Effector CD4-positive, alpha-beta T cell (primary cell): ENCODE data around the gene DPP4.

Experiments used
- DNase-seq: peaks from one replicate; pipeline ENCODE4 v3.0.0-alpha.2; 2020

The DPP4 gene

DNA sequence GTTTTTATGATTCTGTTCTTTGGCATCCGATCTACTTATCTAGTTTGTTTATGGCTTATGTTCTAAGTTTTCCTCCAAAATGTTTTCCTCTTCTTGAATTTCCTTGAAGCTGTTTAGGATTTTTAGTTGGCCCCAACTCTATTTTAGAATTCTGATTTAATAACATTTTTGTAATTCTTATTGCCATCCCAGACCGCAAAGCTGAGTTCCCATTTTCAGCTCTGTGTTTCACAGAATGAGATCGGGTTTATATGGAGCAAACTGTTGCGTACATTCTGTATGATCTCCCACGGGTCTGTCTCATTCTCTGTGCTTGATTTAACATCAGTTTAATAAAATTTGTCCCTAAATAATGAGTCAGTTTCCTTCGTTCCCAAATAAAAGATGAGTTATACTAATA lies 59.3 kb downstream of the DPP4 start:
- no peak for DNase-seq

DNA sequence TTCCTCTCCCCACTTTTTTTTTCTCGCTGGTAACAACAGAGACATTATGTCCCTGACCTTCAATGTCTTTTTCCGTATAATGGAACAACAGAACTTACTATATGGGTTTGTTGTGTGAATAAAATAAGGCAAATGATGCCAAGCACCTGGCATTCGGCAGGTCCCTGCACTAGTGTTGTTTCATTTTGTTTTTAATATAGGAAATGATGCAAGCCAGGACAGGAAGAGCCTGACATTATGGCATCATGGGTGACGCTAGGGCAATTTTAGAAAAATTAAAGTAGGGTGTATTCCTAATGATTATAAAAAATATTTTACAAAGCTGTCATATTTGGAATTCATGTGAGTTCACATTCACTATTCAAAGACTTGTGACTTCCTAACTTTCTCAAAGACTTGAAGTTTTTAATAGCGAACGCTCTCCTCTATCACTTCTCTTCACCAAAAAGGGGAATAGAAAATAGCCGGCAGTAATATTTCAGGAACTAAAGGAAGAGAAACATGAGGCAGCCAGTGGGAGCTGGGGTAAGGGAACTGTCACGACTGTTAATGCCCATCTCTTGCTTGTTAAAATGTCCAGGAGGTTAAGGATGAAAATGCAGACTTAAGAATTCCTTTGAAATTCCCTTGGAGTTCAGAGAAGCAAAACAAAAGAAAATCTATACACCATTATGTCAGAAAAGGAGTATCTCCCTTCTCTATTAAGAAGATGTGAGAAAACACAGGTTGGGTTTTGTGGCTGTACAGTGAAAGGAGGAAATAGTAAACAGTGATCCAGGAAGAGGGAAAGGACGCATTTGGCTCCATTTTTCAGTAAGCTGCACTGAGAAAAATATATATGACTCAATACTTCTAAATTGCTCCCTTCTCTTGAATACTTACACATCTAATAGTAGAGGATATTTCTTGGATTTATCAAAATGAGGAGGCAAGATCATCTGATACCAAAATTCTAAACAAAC lies 60.2 kb downstream of the DPP4 start:
- no peak for DNase-seq

DNA sequence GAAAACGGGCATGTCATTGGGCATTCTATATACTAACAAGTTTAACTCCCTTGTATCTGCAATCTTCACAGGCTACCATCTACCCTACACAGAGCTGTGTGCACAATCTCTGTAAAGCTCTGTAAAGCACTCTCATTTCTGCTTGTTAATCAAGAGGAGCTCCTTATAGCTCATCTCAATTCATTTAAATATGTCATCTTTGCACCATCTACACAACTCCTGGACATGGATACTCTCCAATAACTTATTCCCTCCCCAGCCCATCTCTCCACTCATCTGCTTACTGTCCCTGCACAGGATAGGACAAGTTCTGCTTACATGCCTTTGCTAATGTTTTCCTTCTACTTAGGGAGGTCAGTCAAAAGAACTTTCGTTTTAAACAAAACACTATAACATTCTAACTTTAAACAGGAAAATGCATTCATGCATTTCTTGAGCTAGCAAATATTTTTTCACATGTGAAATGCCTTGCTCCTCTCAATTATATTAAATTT lies 61.4 kb downstream of the DPP4 start:
- no peak for DNase-seq

DNA sequence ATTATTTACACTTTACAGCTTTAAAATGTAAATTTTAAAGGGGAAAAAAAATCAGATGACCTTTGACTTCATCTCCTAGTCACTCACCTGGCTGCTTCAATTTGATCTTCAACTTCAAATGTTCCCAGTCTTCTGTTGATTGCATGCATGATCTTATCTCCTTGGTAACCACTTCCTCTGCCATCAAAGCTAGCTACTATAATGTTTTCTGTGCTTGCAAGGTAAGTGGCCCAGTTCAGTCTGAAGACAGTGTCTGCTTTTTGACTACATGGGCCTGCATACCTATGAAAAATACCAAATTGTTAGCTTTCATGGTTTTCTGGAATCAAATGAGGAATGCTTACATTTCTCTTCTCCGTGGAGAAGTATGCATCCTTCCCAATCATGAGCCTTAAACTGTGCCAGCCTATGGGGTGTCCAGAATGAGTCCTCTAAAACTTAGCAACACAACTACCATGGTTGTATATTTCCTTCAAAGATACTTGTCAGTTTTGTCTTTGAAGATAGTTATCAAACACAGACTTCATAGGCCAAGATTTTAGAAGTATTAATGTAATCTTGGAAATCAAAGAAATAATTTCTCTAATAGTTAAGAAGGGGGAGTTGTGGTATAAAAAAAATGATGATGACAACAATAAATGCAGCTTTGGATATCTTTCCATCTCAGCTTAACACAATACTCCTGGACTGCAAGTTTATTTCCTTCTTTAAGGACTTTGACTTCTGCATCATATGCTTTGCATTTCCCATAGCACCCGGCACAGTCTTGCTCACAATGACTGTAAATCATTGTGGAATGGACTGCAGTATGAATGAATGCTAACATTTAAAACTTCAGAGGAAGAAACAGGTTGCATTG lies 62.1 kb downstream of the DPP4 start:
- peak; percentile 44 for DNase-seq

DNA sequence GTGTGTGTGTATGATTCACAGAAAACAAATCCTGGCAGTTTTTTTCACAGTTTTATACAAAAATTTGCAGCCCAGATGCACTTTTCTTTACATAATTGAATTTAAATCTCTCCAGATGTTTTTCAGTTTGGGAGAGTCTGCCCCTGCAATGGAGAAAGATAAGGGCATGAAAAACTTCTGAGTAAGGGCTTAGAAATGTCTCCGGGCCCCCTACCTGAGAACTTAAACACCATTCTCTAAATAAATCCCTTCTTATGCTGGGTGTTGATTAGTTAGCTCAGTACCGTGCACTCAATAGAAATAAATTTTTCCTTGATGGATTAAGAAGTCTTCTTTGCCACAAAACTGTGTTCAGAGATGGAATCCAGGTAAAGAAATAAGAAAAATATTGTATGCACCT lies 64.5 kb downstream of the DPP4 start:
- no peak for DNase-seq

DNA sequence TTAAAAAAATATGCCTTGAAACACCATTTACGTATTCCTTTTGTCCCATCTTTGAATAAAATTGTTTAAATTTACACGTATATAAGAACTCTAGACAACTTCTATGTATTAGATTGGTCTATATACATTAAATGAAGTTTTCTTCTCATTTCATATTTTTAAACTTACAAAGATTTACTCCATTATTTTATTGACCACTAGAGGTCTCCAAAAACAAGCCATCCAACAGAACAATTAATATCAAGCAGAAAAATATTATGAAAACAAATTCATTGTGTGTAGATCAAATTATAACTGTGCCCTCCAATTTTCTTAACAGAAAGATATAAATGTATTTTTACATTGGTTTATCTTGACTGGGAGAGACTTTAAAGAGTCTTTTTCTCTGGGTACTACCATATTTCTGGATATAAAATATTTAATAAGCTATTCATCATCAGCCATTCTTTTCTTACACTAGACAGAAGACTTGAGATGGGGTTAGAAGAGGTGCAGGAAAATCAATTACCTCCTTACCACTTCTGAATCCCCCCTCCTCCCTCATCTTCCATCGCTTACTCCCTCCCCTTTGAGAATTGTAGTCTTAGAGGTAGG lies 66.5 kb downstream of the DPP4 start:
- DNase-seq = no peak

DNA sequence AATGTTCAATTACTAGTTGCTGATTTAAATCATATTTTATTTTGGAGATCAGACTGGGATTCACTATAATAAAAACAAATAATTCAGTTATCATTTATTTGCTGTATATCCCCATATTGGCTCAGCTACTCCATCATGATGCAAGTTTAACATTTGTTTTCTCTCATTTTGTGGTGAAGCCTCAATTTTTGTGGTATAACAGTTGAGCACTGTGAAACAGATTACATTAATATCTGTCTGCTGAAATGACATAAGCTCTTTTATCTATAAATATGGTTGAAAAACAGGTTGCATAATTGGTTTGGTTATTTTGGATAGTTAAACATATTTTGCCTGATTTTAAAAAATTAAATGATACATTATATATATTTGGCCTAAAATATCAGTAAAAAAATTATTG lies 67.7 kb downstream of the DPP4 start:
- DNase-seq = no peak

DNA sequence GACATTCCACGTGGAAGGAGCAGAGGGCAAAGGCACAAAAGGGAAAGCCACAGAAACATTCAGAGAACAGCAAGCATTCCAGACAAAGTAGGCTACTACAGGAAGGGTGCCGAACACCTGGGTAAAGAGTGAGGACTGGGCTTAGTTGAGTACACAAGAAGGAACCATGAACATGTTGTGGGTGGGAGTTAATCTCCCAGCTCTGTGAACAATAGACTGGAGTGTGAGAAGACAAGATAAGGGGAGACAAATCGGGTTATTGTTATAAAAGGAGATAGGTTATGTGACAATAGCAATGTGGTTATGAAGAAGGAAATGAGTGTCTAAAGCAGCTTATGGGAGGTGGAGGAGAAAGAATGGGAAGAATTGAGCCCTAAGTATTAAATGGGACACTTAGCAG lies 70.0 kb downstream of the DPP4 start:
- DNase-seq = no peak

DNA sequence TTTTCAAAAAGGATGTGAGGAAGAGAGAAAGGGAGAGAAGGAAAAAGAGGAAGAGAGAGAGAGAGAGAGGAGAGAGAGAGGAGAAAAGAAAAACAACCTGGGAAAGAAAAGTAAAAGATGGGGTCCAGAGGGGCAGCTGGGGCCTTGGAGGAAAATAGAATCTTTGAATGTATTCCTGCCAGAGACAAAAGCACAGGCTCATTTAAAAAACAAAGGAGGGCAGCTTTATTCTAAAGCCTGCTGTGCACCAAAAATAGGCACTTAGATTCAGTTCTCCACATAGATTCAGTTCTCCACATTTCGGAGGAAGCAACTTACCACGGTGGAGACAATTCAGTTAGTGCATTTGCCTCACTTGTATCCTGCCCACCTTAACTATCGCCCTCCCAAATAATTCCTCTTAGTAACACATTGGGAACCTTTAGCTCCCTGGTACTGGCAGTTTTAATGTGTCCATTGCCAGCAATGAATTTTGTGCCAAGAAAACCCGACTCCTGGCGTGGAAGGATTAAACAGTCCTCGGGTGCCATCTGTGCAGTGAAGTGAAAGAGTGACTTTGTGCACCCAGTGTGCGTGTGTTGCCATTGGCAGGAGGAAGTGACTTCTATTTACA lies 71.3 kb downstream of the DPP4 start:
- no peak for DNase-seq

DNA sequence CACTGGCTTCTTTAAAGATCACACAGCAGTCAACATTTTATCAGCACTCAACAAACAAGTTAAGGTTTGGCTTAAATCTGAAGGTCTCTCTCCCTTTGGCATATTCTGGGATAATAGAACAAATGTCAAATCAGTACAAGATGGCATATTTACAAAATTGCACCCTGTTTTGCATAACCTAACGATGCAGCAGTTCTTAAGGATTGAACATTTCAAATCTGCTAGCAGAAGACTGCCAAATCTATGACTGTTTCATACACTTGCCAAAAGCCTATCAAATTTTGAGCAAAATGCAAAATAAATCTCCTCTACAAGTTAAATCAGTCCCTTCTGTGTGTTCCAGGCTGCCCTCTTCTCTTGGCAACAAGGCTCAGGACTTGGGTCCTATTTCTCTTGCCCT lies 73.6 kb downstream of the DPP4 start:
- DNase-seq = no peak

DNA sequence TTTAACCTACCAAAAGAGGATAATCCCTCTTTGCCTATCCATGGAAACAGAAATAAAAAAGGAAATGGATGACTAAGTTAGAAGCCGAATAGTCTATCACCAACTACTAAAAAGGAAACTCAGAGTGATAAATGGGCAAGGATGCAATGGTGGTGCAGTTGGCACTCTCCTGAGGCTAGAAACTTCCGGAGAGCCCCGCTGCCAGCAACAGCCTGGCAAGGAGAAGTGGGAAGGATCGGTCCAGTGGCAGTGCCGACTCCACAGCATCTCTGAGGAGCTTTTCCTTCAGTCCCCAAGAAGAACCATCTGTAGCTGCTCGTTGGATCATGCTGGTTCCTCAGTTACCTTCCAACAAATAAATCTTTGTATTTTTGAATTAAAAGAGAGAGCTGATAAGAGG lies 74.7 kb downstream of the DPP4 start:
- no peak for DNase-seq

DNA sequence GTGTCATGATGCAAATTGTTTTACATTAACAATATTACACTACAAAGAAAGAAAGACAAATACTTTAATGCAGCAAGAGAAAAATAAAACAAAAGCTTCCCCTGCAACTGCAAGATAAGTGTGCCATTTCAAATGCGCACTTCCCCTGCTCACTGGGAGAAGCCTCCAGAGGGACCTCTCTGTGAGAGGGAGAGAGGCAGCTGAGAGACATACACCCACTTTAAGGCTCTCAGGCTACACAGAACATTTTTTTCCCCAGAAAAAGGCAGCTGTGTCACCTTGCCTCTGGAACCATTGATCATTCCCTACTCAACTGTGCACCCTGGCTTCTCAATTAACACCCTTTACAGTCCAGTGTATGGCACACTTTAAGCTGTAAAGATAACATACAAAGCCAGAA lies 75.2 kb downstream of the DPP4 start:
- DNase-seq = no peak

DNA sequence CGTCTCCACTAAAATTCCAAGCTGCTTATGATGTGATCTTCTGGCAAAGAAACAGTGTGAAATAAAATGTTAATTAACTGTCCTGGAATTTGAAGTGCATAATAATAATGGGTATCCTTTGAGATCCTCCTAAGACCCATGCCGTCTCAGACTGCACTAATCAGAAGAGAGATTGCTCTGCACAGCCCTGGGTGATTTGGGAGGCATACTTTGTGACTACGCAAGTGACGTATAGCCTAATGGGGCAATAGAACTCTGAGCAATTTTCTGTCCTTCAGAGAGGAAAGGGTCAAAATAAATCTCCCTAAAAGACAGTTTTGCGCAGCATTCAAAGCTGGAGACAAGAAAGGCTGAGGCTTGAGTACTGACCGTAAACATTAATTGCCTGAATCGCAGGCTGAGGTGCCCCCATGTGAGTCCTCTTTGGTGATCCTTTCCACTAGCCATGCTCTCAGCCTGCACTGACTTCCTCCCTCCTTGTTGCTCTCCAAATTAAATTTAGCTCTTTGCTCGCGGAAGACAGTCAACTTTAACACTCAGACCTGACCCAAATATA lies 76.0 kb downstream of the DPP4 start:
- DNase-seq = no peak

DNA sequence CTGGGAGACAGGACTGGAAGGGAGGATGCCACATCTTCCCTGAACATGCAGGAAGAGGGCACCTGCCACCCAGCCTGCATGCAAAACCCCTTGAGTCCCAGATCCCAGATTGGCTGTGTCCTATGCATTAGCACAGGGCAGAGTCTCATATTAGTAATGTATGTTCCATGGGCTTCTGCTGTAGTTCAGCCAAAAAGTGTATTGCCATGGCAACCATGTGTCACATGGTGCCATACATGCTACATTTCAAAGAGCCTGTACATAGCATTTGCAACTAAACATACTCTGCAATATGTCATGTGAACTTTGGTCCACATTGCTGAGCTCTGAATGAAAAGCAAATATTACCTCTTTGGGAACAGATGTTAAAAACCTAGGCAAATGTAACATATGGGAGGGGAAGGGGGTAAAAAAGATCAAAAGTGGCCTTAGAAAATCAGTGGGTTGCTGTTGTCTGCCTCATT lies 78.4 kb downstream of the DPP4 start:
- DNase-seq = no peak

DNA sequence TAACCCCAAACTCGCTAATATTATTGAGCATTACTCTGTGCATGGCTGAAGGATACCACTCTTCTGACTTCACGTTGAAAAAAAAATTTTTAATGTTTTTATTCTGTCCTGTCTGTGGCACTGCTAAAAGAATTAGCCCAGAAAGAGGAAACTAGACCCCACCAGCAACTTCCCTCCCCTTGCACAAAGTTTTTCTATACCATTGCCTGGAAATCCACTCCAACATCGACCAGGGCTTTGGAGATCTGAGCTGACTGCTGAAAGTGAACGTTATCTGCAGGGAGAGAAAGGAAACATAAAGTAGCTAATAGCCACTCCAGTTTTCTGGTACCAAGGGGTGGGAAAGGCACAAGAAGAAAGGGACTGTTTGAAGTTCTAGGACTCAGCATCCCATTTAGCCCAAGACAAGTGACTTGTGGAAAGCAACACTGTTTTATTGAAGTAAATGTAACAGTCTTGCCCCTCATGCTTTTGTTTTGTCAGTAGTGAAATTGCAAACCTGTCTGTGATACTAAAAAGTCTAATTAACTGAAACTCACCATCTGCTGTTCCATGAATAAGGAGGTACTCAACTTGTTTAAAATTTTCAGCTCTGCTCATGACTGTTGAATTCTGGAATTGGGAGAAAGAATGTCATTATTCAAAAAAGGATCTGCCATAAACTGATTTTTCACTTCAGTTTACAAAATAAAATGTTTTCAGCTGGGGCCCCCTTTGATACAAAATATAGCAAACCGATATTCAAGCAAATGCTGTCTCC lies 79.1 kb downstream of the DPP4 start:
- DNase-seq = no peak

DNA sequence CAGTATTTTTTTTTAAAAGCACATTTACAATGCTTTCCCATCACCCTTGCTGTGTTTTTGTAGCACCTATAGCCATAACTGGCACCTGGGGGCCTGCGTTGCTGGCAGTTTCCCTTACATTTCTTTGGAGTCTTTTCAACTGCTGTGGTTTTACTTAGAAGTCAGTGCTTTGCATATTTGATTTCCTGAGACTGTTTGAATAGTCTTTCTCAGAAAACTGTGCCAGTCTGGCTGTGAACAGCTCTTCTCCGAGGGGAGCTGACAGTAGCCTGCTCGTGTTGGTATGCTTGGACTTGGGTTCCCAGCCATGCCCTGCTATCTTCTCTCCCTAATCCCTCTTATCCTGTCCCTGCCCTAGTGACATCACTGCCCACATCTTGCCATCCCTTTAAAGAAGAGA lies 81.5 kb downstream of the DPP4 start:
- peak; percentile 21 for DNase-seq

DNA sequence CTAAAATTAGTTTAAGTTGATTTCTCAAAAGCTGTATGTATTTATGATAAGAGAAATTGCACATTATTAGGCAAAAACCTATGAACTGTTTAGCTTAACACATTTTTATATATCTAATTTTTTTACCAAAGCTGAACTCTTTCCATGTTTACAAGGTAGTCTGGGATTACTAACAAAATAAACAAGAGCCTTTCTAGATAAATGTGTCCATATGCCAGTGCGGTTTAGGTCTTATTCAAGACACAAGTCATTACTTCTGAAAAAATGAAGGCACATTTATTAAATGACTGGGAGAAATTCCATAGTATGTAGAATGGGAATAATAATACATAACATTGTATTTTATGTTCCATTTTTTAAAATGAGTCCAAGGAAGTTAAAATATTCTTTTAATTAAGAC lies 82.0 kb downstream of the DPP4 start:
- no peak for DNase-seq

DNA sequence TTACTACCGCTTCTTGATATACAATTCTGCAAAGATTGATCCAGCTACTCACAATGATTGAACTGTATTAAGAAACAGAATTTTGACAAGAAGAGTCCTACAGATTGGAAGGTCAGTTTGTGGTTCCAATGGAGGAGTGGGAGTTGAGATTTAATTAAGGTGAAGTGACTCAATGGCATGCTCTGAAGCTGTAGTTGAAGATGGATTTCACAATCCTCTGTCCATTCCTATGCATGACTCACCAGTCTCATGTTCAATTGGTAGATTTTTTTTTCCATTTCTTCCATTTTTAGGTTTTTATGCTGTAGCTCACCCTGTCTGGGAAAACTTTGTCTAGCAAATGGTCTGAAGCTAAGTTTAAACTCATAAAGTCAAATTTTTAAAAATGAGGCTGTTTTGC lies 83.3 kb downstream of the DPP4 start:
- DNase-seq = no peak

DNA sequence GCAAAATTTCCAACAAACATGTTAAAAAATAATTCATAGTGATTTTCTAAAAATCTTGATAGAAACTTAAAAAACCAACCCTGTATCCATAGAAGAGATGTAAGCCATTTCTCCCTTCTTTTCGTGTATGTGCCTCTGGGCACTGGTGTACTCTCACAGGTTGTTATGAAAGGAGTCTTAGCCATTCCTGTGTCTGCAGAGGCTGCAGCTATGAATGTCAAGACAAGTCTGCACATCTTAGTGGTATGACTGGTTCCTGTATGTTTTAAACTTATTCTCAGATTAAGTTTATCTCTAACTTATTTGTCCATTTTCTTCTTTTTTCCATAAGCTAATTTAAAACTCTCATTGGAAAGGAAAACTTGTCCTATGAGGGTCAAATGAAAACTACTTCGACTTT lies 84.0 kb downstream of the DPP4 start:
- no peak for DNase-seq

DNA sequence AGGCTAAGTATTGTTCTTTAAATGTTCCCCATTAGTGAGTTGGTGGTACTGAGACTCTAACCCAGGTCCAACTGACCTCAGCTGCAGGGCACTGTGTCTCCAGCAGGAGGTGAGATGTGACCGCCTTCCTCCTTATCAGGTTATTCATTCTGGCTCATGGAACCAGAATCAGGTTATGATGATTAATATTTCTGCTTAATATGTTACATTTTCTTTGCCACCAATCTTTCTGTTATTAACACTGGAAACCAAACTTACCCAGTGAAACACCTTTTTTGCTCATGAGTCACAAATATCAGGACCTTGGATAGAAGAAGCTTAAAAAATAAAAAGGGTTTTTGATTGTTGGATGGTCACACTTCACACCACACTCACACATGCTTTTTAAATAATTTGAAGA lies 85.4 kb downstream of the DPP4 start:
- no peak for DNase-seq

DNA sequence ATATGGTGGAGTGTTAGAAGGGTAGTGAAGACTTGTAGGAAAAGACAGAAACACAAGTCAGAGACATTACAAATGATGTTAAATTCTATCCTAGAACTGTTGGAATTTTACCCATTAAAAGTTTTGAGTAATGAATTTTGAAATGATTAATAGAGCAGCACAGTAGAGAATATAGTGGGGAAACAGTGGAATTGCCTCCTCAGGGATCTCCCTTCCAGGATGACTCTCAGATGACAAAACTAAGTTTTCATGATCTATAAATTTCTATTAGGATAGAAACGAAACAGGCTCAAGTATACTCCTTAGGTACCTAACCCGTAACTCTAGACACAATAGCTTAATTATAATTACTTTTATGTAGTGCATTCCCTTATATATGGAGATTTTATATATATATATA lies 86.7 kb downstream of the DPP4 start:
- no peak for DNase-seq

DNA sequence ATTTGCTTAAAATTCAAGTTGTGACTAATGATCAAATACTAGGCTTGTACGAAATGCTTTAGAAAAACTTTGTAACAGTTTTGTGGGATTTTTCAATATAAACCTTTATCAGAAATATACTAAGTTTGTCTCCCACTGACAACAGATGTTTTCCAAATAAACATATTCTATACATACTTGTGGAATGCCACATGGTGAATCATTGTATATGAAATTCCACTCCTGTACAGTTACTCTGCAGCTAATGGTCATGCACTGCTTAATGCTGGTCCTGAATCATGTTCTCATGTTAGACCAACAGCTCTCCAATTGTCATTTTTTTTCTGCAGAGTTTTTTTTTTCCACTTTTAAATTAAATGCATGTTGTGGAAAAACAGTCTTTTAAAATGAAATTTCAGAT lies 90.1 kb downstream of the DPP4 start:
- DNase-seq = no peak
